ENCODE data around the gene SLCO2A1. TPM values are rescaled to one million over a fixed set of nuclear protein-coding genes. Genes with fewer than 3 reads are reported as not detected.

SLCO2A1 gene
- total RNA-seq, 2 donors from 2014 or later: 15.9 to 46.7 TPM

GRCh38 chr3:133999891-134000685 lies 29.6 kb downstream of the SLCO2A1 start:
- Histone ChIP-seq H3K4me3 (no peak overlapping the region), H3K4me1 (replicated peaks) (no peaks in the 10 kb centered on the region), H3K27ac (no peak overlapping the region), H3K36me3 (no peaks in the 10 kb centered on the region), H3K9me3 (no peaks in the 10 kb centered on the region), H3K27me3 (replicated peaks; ENCODE audit: insufficient read depth) (no peaks in the 10 kb centered on the region)
- no peak for DNase-seq (ENCODE audit: low spot score)
- no peak for TF ChIP-seq POLR2AphosphoS5 (IDR thresholded peaks at IDR 0.05)
- TF ChIP-seq, protein P1, sequence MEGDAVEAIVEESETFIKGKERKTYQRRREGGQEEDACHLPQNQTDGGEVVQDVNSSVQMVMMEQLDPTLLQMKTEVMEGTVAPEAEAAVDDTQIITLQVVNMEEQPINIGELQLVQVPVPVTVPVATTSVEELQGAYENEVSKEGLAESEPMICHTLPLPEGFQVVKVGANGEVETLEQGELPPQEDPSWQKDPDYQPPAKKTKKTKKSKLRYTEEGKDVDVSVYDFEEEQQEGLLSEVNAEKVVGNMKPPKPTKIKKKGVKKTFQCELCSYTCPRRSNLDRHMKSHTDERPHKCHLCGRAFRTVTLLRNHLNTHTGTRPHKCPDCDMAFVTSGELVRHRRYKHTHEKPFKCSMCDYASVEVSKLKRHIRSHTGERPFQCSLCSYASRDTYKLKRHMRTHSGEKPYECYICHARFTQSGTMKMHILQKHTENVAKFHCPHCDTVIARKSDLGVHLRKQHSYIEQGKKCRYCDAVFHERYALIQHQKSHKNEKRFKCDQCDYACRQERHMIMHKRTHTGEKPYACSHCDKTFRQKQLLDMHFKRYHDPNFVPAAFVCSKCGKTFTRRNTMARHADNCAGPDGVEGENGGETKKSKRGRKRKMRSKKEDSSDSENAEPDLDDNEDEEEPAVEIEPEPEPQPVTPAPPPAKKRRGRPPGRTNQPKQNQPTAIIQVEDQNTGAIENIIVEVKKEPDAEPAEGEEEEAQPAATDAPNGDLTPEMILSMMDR (IDR thresholded peaks at IDR 0.05): no peak
- no peak for TF ChIP-seq POLR2A (IDR thresholded peaks at IDR 0.05)
- WGBS: 75% methylated on average over 13 of the region's 13 CpGs
- intact Hi-C loops (cut with DNase I): no loop called here

DNA sequence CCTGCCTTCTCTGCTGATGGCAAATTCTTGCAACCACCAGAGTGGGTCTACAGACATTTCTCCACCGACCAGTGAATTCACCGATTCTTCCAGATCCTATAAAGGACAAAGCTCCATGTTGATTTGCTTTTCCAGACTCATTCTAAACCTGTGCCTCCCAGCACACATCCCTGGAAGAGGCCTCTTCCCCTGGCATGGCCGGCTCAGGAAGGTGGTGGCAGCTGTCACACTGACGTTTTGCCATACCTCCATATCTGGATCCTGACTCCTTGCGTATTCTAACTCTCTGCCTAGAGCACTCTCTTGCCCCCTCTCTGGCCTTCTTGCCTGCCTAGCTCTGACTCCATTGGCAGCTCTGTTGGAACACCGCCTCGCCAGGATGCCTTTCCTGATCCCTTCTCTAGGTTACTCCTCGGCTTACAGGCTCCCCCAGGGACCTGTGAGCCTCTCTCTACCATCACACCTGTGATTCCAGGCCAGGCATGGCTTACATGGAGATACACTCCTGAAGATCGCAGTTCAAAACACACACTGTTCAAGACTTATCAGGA lies 31.0 kb downstream of the SLCO2A1 start:
- H3K27ac ChIP-seq: no peak overlapping the region
- TF ChIP-seq, protein P1 (IDR thresholded peaks at IDR 0.05): no peak
- TF ChIP-seq POLR2A (IDR thresholded peaks at IDR 0.05) (no peak), POLR2AphosphoS5 (IDR thresholded peaks at IDR 0.05) (no peak)
- H3K27me3 ChIP-seq (replicated peaks; ENCODE audit: insufficient read depth): no peaks in the 10 kb centered on the region
- no peaks in the 10 kb centered on the region for H3K4me1 ChIP-seq (replicated peaks)
- H3K4me3 ChIP-seq: no peak overlapping the region
- intact Hi-C loops (cut with DNase I): no loop called here
- DNase-seq (ENCODE audit: low spot score): no peak
- H3K36me3 ChIP-seq: no peaks in the 10 kb centered on the region
- no peaks in the 10 kb centered on the region for H3K9me3 ChIP-seq
- 82% methylated on average over 9 of the region's 9 CpGs for WGBS

DNA sequence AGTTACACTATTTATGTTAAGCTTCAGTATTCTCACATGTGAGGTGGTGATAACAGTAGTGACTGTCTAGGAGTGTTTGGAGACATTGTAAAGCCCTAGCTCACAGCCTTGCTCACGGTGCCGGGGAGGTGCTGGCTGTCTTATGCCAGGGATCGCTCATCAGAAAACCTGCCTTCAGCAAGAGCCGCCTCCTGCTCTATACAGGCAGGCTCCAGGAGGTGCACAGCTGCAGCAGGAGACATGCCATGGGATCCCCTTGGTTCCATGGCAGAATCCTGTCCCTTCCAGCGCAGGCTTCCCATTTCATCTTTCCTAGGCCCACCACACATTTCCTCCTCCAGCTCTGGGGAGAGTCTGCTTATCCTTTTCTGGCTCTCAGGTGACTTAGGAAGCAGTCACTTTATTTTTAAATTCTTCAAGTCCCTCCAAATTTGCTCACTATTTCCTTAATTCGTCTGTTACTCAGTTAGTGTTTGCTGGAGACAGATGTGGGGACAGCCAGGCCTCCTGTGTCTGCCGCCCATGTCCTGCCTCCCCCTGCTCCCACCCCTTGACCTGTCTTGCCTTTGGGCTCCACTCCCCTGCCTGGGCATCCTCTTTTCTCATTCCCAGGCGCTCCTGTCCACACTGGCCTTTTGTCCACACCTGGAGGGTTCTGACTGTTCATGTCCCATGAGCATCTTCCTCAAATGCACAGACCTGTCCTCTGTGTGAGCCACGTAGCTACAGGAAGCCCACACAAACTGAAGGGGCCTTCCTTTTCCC lies 31.7 kb downstream of the SLCO2A1 start:
- Histone ChIP-seq H3K9me3 (no peaks in the 10 kb centered on the region), H3K27ac (no peak overlapping the region), H3K27me3 (replicated peaks; ENCODE audit: insufficient read depth) (no peaks in the 10 kb centered on the region), H3K4me3 (no peak overlapping the region), H3K4me1 (replicated peaks) (no peaks in the 10 kb centered on the region), H3K36me3 (no peaks in the 10 kb centered on the region)
- intact Hi-C loops (cut with DNase I): no loop called here
- WGBS: 86% methylated on average over 9 of the region's 9 CpGs
- DNase-seq (ENCODE audit: low spot score): no peak
- TF ChIP-seq, protein P1 (IDR thresholded peaks at IDR 0.05): no peak
- no peak for TF ChIP-seq POLR2A (IDR thresholded peaks at IDR 0.05)
- no peak for TF ChIP-seq POLR2AphosphoS5 (IDR thresholded peaks at IDR 0.05)

- intact Hi-C loops (cut with DNase I): no loop called here
- H3K36me3 ChIP-seq: no peaks in the 10 kb centered on the region
- DNase-seq (ENCODE audit: low spot score): no peak
- no peaks in the 10 kb centered on the region for H3K4me1 ChIP-seq (replicated peaks)
- H3K27ac ChIP-seq: no peak overlapping the region
- no peaks in the 10 kb centered on the region for H3K27me3 ChIP-seq (replicated peaks; ENCODE audit: insufficient read depth)
- TF ChIP-seq, protein P1 (IDR thresholded peaks at IDR 0.05): no peak
- TF ChIP-seq POLR2A (IDR thresholded peaks at IDR 0.05): no peak
- no peak for TF ChIP-seq POLR2AphosphoS5 (IDR thresholded peaks at IDR 0.05)
- 95% methylated on average over 5 of the region's 5 CpGs for WGBS
- H3K9me3 ChIP-seq: no peaks in the 10 kb centered on the region
- H3K4me3 ChIP-seq: no peak overlapping the region
Observed at GRCh38 chr3:133996996-133997395, 32.7 kb downstream of the SLCO2A1 start.
